ENCODE measurements around the gene CCDC186.

DNA sequence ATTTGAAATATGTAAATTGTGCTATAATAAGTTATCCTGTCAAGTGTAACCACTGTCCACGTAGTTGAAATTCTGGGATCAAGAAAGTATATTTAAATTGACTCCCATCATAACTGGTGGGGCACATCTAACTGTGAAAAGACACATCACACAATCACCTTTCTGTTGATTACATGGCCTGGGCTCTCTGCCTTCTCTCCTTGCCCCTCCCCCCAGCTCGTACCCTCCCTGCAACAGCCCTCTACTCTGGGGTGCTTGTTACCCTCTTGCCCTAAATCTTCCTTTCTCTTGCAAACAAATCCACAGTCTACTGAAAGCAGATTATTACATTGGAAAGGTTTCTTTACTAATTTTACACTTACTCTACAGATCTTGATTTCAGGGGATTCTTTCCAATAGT is 56.3 kb downstream of the CCDC186 start:
- TF ChIP-seq, protein P1, sequence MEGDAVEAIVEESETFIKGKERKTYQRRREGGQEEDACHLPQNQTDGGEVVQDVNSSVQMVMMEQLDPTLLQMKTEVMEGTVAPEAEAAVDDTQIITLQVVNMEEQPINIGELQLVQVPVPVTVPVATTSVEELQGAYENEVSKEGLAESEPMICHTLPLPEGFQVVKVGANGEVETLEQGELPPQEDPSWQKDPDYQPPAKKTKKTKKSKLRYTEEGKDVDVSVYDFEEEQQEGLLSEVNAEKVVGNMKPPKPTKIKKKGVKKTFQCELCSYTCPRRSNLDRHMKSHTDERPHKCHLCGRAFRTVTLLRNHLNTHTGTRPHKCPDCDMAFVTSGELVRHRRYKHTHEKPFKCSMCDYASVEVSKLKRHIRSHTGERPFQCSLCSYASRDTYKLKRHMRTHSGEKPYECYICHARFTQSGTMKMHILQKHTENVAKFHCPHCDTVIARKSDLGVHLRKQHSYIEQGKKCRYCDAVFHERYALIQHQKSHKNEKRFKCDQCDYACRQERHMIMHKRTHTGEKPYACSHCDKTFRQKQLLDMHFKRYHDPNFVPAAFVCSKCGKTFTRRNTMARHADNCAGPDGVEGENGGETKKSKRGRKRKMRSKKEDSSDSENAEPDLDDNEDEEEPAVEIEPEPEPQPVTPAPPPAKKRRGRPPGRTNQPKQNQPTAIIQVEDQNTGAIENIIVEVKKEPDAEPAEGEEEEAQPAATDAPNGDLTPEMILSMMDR (IDR thresholded peaks at IDR 0.05; ENCODE audit: low read depth, low read length, poor library complexity, severe bottlenecking): no peak
- TF ChIP-seq EZH2phosphoT487 (IDR thresholded peaks at IDR 0.05; ENCODE audit: borderline replicate concordance, low read length): no peak
